Measurements from ENCODE around the gene OR5K2.
A peak's percentile ranks its signal among the peaks of the same experiment; 100 is the strongest.

Gene OR5K2

GRCh38 chr3:98497381-98497780, at the start of gene OR5K2:
TSS of gene OR5K2 (plus strand) at chr3:98497681. CDS start at chr3:98497681, 0 bp downstream.
- no peak for DNase-seq (ENCODE audit: low spot score)

DNA sequence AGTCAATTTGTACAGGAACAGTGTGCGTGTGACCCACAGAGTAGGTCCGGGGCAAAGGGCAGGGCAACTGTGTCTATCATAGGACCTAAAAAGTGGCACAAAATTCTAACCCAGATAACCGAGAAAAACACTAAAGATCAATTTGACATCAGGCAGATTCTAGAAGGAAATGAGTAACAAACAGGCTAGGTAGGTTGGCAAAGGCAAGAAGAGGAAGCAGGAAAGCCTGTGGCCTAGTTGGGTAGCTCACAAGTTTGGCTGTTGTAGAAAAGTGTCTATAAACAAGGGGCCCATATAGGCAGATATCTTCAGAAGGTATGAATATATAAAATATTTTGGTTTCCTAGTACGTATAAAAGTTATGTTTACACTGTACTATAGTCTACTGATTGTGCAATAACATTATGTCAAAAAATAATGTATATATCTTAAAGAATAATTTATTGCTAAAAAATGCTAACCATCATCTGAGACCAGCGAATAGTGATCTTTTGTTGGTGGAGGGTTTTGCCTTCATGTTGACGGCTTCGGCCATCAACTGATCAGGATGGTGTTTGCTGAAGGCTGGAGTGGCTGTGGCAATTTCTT, 47.8 kb upstream of the OR5K2 start:
- no peak for DNase-seq (ENCODE audit: low spot score)

DNA sequence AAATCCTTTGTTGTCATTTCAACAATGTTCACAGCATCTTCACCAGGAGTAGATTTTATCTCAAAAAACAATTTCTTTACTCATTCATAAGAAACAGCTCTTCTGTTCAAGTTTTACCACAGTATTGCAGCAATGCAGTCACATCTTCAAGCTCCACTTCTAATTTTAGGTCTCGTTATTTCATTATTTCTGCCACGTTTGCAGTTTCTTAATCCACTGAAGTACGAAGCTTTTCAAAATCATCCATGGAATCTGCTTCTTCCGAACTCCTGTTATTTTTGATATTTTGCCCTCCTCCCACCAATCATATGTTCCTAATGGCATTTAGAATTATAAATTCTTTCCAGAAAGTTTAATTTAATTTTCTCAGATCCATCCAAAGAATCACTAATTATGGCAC, 47.1 kb upstream of the OR5K2 start:
- no peak for DNase-seq (ENCODE audit: low spot score)

GRCh38 chr3:98453827-98454226, 43.7 kb upstream of the OR5K2 start:
- DNase-seq (ENCODE audit: low spot score): no peak

- DNase-seq (ENCODE audit: low spot score): no peak
Measured at GRCh38 chr3:98454929-98455328, 42.6 kb upstream of the OR5K2 start.

DNA sequence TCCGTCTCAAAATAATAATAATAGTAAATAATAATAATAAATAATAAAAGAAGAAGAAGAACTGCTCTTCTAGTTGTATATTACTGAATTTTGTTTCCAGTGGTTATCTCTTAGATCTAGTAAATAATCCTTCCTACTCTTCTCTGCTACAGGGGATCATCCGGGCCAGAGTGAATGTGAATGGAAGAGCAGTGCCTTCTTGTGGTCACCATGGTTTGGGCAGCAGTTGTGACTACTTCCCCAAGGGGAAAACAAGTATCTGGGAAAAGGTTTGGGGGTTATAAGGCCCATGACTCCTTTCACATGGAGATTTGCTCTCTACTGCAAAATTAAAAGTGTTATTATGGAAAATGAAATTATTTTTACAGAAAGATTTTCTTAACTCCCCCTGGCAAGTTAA, 39.9 kb upstream of the OR5K2 start:
- DNase-seq (ENCODE audit: low spot score): no peak

DNA sequence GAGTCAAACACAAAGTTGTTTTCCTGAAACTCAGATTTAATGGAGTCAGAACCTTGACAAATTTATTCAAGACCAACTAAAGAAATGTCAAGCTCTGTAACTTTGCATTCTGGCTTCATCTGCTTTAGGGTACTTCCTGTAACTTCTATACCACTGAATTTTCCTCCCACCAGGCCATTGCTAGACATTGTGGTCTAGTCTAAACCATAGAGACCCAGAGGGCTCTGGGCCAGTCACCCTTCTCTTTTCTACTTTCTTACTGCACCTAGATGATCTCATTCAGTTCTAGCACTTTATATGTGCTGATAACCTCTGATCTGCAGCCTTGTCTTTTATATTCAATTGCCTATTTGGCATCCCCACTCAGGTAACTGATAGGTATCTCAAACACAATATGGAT, 37.3 kb upstream of the OR5K2 start:
- no peak for DNase-seq (ENCODE audit: low spot score)

GRCh38 chr3:98462901-98463300, 34.6 kb upstream of the OR5K2 start, which contains the start of gene OR5K1:
TSS of gene OR5K1 (plus strand) at chr3:98463201. CDS start at chr3:98469577, 6,376 bp downstream.
- no peak for DNase-seq (ENCODE audit: low spot score)

GRCh38 chr3:98482717-98483482, 14.6 kb upstream of the OR5K2 start:
- no peak for DNase-seq (ENCODE audit: low spot score)

DNA sequence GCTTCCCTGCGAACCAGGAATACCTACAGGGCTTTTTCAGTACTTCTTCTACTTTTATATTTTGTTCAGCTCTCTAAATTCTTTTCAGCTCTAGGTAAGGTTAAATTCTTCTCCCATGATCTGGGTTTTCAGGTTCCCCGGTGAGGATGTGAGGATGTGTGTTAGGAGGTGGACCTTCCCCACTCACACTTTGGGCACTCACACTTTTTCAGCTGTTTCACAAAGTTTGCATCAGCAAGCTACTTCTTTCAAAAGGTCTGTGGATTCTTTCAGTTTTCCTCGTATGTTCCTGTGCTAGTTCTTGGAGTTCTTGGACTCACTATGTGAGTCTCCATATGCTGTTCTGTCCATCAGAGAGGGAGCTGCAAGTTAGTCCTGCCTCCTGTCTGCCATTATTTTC, 13.9 kb upstream of the OR5K2 start:
- no peak for DNase-seq (ENCODE audit: low spot score)

DNA sequence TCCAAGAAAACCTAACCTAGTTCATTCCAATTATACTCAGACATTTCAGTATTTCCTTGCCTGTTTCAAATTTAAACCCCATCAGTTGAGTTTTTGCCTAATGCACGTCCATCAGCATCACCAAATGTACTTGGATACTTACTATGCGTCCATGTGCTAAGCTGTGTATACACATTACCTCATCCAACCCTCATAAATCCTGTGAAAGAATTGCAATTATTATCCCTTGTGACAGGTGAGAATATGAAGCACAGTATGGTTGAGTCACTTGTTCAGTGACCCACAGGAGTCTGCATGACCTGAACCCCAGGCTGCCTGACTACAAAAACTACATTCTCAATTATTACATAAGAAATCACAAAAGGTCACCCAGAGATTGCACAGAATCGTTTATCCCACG, 2.5 kb downstream of the OR5K2 start:
- peak; percentile 27 for DNase-seq (ENCODE audit: low spot score)

GRCh38 chr3:98501270-98501669, 3.8 kb downstream of the OR5K2 start:
- no peak for DNase-seq (ENCODE audit: low spot score)

DNA sequence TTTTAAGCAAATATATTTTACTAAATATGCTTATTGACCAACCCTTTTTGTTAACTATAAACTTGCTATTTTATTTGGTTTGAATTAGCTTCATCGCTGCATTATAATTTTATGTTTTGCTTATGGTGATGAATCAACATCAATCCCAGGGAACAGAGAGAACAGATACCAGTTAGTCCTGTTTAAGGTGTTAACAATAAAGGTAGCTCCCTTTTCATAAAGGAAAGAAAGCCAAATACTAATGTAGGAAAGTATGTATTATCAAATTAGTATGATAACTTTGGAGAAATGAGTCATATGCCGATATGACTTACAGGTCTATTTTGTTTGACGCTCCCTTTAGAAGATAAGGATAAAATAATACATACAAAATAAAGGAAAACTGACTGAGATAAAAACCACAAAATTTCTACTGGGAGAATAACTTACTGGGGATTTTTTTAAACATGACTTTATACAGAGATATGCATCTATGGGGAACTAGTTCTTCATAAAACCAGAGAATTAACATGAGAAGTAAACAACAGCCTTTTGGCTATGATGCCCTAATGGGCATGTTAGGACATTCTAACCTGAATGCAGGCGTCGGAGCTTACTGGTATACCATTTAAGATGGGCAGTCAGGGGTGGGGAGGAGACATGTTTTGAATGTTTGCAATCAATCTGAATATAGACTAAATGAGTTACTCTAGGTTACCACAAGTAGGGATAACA, 4.5 kb downstream of the OR5K2 start:
- DNase-seq (ENCODE audit: low spot score): no peak

- no peak for DNase-seq (ENCODE audit: low spot score)
Measured at GRCh38 chr3:98504539-98504938, 7.1 kb downstream of the OR5K2 start.

DNA sequence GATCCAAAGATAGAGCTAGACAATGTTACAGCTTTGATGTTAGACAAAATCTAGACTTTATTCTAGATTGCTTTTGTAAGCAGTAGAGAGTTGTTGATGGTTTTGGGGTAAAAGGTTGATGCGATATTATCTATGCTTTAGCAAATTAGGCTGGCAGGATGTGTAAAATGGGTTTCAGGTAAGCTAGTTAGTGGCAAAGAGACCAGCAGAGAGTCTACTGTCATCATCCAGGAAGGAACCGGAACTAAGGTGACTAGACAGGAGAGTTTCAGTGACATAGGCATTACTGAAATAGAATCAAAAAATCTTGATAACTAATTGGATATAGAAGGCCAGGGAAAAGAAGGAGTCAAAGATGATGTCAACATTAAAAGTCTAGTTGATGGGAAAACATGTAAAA, 11.1 kb downstream of the OR5K2 start:
- DNase-seq (ENCODE audit: low spot score): no peak

GRCh38 chr3:98512576-98512975, 15.1 kb downstream of the OR5K2 start:
- DNase-seq (ENCODE audit: low spot score): no peak

GRCh38 chr3:98513091-98513511, 15.6 kb downstream of the OR5K2 start:
- DNase-seq (ENCODE audit: low spot score): no peak

GRCh38 chr3:98513736-98514135, 16.3 kb downstream of the OR5K2 start:
- DNase-seq (ENCODE audit: low spot score): no peak

DNA sequence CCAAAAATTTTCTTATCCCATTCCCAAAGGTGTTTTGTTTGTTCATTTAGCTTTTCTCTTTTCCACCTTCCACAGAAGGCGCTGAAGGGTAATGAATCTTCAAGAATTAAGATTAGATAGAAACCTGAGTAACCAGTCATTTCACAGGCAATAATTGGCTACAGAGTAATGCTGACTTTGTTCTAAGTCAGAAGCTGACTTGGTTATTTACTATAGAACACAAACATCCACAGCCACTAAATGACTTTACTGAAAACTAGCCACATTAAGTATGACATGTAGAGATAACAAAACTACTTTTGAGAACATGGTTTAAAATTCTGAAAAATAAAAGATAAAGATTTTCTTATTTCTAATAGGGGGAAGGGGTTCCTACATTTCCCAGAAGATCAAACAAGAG, 17.5 kb downstream of the OR5K2 start:
- no peak for DNase-seq (ENCODE audit: low spot score)

DNA sequence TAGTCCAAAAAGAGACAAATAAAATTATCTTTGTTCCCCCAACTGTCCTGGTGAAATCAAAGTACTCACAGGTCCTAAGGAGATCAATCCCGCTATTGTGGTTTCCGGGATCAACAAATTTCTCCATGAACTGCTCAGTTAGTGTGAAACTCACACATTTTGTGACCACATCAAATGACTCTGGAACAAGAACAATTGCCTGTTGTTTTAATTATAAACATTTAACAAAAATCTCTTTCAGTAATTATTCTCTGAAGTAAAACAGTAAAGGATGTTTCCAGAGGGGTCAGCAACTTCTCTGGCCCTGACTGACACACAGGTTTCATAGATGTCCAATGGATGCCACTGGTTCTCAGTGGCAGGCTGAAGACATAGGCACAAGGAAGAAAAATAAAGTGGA, 21.3 kb downstream of the OR5K2 start:
- no peak for DNase-seq (ENCODE audit: low spot score)

DNA sequence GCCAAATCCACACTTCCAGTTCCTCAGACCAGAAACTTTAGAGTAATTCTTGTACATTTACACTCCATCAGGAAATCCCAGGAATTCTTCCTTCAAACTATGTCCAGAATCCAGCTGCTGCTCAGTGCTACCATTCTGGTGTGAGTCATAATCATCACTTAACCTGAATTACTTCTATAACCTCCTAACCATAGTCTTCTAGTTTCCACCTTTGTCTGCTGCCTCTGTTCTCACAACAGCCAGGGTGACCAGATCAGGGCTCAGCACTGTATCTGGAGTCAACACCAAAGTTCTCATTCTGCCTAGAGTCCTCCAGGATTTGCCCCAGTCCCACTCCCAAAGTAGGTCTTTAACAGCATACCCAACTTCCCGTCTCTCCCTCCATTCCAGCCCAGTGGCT, 21.9 kb downstream of the OR5K2 start:
- DNase-seq (ENCODE audit: low spot score): no peak

DNA sequence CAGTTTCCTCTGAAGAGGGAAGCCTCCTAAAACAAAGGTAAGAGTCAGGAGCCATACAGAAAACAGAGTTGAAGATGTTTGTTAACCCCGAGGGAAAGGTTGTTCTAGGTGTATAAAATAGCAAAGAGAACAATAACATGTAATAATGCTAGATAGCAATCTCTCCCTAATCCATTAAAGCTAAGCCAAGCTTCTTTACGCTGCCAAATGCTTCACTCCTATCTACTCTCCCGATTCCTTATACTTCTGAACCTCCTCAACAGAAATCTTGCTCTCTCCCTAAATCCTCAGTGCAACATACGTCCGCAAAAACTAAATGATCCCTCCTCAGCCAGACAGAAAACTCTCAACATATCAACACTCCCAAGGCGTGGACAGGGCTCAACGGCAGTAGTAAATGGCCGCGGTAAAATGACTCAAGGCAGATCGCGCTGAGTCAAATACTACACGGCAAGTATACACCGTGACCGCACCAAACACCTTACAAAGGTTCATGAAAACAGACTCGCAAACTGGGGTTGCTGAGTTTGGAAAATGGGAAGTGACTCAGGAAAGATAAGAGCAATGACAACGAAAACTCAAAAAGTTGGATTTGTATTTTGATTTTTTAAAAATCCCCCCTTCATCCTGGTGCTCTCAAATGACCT, 24.5 kb downstream of the OR5K2 start:
- peak; percentile 85 for DNase-seq (ENCODE audit: low spot score)
